Right kidney (tissue), 1 donor: ENCODE results near the gene MCC.
"Not testable (repeated sequence)": the region's sequence is repeated elsewhere in the genome, so short reads cannot be mapped to it uniquely, and the experiment has no call there.

Experiments used
- DNase-seq: peaks from one replicate; pipeline ENCODE4 v3.0.0-alpha.2; 2016

Gene MCC

DNA sequence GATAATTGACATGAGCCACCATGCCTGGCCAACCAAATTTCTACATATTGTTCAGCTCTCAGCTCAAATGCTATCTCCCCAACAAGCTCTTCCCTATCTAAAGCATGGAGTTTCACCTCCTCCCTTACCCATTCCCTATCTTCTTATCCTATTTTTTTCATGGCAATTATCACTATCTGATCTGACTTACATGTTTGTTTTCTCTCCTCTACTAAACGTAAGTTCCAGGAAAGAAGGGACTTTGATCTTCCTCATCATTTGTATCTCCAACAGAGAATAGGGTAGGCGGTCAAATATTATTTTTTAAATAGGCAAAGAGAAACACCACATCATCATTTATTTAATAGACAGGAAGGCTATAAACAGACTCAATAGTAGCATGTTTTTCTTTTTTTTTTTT, 381.4 kb downstream of the MCC start:
- DNase-seq: no peak

DNA sequence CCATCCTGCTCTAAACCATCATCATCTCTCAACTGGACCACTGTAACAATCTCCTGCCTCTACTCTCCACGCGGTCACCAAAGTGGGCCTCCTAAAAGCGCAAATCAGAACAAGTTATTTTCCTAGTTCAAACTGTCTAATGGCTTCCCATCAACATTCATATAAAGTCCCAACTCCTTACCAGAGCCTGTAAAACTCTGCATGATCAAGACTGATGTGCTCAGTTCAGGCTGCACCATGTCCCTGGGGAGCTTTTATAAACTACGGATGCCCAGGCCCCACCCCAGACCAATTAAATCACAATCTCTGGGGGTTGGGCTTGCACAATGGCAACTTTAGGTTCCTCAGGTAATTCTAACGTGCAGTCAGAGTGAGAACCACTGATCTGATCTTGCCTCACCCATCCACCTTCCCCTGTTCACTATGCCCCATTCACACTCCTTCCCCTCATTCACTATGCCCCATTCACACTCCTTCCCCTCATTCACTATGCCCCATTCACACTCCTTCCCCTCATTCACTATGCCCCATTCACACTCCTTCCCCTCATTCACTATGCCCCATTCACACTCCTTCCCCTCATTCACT, 382.5 kb downstream of the MCC start:
- no peak for DNase-seq

DNA sequence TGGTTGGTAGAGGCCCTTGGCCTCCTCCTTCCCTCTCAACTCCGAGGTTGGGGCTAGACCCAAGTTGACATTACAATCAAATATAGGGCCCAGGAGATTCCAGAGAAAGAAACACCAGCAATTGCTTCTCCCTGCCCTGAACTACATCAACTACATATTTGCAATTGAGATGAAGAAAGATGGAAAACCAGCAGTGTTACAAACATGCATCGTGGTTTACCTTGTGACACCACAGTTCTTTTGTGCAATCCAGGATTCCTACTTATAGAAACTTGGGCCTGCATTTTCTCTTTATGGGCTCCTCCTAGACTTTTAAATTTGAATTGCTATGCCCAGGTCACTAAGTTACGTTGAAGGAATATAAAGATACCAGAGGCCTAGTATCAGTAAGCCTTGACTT, 384.9 kb downstream of the MCC start:
- no peak for DNase-seq

DNA sequence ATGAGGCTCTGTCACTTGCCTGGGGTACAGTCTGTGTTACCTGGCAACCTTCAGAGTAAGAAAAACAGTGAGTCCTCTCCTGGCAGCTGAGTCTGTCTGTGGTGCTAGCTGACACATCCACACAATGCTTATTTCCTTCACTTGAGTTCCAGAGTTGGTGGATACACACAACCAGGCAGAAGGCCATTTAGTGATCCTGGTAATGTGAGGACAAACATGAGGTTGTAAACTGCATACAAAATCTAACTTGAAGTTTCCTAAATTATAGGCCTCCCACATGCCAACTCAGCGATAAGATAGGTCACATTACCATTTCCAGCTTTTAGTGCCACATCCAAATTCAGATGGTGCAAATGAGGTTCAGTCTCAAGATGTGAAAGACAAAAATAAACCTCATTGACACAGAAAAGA, 386.1 kb downstream of the MCC start:
- DNase-seq: no peak

DNA sequence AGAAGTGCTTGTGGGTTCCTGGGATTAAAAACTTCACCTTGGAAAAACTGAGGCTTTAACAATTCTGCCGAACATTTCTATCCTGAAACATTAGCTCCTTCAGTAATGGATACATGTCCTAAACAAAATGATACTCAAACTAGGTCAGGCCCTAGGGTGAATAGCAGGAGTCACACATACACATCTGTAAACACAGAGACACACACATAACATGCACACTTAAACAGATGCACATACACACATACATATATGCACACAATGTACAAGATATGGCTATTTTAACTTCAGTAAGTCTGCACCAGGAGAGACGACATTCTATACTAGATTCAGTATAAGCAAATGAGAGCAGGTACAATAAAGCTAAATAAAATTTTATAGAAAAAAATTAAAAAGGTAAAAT, 387.3 kb downstream of the MCC start:
- no peak for DNase-seq

DNA sequence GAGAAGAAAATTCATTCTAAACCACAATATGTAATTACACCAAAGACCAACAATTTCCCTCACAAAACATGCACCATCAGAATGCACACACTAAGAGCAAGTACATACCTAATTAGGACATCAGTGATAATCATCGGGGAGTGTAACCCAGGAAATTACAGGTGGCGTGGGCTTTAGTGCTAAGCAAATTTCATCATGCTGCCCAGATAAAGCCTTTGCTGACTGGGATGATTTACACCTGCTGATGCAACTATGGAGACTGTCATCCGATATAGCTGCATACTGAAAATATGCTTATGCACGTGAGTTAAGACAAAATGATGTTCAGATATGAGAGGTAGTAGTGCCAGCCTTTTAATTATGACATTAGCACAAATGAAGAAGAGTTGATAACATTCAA, 388.4 kb downstream of the MCC start:
- DNase-seq: no peak

DNA sequence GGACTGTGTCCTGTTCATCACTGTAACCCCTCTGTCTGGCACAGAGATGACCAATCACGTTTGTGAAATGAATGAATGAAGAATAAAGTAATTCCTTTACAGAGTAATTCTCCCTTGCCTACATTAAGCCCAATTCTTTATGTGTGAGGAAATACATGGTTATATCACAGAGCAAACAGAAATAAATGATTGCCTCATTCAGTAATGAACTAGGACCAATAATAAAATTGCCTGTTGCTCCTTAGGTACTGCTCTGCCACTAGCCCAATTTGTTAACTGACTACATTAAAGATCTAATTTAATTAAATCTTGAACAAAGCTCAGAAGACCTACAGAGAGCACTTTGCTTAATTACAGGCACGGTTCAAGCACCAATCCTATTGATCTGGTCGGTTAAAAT, 389.9 kb downstream of the MCC start:
- no peak for DNase-seq

DNA sequence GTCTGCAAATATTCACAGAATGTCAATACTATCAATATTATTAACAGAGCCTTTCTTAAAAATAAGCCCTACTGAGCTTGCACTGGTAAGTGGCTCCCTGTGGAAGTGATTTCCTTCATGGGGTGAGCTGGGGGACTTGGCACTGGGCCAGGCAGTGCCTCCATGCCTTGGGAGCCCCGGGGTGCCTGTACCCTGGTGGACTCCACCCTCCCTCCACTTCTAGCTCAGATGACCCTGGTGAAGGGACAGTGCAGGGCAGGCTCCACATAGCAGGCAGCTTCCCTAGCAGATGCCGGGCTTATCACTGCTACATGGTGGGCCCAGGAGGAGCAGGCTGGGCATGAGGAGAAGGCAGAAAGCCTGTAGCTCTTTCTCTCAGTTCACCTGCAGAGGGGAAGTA, 392.4 kb downstream of the MCC start:
- DNase-seq: no peak

DNA sequence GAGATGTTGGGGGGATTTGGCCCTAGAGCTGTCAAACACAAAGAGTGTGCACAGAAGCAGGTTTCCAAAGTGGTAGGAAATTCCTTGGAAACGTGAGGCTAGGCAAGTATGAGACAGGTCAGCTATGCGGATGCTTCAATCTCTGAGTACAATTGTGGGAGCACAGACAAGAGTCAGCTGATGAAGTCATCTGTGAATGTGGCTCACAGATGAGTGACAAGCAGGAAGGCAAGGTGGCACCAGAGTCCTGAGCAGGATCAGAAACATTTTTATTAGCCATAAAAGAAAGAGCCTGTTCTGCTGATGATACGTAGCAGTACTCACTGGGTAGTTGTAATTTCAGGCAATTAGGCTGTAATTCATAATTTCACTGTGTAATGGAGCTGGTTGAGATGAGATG, 394.7 kb downstream of the MCC start:
- no peak for DNase-seq

DNA sequence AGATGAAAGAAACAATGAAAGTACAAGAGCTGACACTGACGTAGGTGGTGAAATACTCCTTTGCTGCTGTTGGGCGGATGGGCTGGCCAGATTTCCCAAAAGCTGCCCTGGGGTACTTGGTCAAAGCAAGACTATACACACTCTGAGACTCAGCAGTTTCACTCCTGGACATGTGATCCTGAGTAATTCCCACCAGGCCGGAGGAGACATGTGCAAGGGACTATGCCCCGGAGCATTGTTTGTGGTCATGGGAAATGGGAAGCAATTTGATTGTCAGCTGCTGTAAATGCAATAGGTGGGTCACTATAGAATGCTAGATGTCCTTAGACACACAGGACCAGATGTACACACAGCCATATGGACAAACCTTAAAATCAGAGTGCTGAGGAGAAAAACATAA, 395.6 kb downstream of the MCC start:
- no peak for DNase-seq

DNA sequence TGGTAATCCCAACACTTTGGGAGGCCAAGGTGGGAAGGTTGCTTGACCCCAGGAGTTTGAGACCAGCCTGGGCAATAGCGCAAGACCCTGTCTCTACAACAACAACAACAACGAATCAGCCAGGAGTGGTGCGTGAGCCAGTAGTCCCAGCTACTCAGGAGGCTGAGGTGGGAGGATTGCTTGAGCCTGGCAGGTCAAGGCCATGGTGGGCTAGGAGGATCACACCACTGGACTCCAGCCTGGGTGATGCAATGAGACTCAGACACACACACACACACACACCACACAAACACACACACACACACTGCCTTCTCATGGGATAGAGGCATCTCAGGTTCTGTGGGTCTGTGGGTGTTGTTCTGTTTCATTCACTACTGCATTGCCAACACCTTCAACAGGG, 396.6 kb downstream of the MCC start:
- DNase-seq: no peak

DNA sequence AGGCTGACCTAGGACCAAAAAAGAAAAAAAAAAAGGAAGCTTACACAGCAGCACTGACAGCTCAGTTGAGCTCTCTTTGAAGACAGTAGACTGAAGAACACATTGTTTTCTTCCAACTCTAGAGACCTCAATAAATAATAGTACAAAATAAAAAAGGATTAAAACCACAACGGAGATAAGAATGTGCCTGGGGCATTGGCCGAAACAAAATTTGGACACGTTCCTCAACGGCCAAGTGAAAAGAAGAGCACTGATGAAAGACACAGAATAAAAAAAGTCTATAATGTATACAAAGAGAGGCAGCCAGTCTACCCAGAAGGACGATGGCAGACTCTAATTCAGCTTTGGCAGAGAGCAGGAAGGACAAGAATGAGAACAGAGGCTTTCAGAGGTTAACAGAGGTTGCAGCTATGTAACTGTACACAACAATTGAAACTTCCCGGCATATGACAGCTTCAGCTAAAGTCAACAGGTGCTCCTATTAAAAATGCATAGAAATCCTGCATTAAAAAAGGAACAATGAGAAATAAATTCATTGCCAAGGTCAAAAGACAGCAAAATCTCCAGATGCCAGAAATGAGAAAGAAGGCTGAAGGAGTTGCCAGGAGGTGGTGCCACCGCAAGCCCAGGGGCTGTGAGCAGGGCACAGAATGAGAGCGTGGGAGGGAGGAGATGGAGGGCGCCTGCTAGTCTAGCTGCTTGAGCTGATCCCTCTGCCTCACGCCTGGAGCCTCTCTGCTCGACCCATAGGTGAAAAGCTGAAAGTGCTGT, 397.7 kb downstream of the MCC start:
- DNase-seq: no peak

DNA sequence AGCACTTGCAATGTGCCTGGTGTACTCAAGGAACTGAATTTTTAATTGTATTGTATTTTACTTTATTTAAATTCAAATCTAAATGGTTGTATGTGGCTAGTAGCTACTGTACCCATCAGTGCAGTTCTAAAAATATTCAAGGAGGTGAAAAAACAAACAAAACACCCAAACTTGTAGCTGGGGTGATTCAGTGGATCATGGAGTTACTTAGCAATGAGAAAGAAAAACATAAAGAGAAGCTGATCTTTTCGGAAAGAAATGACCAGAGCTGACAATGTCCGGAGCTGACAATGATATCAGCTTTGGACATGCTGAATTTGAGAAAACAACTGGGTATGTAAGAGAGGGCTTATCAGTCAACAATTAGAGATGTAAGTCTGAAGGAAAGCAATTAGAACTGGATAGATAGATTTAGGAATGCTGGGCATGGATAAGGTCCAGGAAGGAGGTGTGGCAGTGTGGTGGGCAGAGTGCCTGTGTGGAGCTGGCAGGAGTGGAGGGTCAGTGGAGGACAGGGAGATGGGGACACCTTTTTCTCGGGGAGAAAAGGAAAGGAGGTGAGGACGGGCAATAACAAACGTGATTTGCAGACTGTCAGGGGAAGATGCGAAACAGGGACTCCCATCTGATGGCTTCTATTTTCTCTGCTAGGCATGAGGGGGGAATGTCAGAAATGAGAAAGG, 398.5 kb downstream of the MCC start:
- DNase-seq: no peak

DNA sequence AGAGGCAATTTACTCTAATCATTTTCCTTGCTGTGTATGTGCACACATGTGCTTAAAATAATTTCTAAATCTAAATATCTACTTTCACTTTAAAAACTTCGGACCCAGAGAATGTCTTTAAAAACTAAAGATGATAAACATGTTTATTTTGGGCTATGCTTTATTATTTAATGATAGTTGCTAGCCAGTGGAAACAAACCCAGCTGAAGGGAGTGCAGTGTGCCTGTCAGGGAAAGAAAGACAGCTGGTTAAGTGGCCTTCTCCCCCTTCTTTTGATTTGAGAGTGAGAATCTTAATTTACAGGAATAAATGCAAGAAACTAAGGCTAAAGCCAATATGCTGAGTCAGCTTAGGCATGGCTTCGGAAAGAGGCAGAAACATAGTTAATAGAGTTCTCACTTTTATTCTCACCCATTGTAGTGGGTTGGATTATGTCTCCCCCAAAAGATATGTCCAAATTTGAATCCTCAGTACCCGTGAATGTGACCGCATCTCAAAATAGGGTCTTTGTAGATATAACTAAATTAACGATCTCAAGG, 400.2 kb downstream of the MCC start:
- peak; percentile 21 for DNase-seq

DNA sequence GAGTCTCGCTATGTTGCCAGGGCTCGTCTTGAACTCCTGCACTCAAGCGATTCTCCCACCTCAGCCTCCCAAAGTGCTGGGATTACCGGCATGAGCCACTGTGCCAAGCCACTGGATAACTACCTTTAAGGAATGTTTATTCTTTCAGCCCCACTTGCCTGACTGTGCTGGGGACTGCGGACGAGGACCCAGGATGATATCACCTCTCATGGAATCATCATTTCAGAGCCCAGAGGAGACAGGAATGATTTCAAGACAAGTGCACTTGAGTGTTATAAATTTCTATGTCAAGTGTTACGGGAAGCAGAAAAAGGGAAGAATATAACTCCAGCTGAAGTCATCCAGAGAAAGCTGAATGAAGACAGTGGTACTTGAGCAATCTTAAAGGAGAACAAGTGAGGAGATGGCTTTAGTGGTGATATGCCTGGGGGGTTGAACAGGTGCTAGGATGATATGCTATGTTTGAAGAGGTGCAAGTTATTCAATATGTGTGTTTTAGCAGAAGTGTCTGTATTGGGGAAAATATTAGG, 402.3 kb downstream of the MCC start:
- DNase-seq: no peak

DNA sequence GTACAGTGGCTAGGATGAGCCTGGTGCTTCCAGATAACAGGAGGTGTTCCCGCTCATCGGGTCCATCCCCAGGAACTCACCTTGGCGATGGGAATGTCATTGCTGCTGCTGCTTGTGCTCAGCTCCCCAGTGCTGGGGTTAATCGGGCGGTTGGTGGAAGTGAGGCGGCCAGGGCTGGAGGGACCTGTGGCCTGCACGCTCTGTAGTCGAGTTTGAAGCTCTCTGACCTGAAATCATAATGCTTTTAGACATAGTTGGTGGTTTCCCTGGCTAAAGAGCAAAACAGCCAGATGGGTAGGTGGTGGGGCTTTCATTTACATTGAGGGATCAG, 403.2 kb downstream of the MCC start:
- no peak for DNase-seq

DNA sequence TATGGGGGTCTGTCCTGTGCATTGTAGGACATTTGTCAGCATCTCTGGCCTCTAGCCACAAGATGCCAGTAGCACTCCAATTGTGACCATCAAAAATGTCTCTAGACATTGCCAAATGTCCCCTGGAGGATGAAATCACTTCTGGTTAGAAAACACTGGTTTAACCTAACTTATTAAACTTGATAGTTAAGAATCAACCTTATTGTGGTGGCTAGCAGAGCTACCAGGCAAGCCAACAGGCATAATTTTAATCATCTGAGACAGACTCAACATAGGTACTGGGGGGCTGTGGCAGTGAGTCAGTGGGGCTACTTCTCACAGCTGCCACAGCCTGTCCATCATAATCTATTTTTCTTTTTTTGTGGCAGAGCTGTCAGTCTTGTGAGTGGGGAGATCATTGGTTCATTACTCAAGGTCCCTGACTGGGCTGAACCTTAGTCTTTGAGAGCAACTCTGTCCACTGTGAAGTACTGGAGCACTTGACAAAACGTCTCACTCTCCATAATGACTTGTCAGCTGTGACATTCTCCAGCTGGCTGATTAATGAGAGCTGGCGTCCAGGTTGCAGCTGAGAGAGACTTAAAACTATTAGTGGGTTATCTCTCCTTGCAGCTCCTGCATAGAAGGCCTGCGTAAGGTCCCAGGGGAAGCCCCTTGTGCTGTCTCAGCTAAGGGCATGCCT, 403.7 kb downstream of the MCC start:
- no peak for DNase-seq

DNA sequence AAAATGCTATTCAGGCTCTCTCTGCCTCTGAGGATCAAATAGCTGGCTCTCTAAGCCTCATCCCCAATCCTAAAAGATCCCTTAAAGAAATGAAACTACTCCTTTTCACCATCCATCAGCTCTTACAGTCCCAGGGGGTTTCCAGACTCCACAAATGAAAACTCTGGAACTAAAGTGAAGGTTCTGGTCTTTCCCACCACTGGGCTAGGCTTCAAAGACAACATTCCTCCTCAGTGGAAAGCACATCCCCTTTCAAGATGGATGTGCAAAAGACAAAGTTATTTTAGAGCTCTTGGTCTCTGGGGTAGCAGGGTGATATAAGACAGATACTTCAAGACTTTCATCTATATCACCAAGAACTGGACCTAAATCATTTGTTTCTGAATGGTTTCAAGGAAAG, 404.8 kb downstream of the MCC start:
- no peak for DNase-seq

DNA sequence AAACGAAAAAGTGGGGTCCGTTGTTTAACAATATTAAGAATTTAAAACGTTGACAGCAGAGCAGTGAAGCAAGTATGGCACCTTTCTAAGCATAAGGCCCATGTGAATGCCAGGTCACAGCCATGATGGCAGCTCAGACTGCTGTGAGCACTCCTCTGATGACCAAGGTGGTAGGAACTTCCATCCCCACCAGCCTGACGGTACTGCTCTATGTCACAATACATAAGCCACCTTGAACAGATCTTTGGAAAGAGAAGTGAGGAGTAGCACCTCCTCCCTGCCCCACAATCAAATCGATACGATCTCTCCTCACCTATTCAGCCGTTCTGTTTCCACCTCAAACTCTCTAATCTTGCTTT, 405.7 kb downstream of the MCC start:
- no peak for DNase-seq

DNA sequence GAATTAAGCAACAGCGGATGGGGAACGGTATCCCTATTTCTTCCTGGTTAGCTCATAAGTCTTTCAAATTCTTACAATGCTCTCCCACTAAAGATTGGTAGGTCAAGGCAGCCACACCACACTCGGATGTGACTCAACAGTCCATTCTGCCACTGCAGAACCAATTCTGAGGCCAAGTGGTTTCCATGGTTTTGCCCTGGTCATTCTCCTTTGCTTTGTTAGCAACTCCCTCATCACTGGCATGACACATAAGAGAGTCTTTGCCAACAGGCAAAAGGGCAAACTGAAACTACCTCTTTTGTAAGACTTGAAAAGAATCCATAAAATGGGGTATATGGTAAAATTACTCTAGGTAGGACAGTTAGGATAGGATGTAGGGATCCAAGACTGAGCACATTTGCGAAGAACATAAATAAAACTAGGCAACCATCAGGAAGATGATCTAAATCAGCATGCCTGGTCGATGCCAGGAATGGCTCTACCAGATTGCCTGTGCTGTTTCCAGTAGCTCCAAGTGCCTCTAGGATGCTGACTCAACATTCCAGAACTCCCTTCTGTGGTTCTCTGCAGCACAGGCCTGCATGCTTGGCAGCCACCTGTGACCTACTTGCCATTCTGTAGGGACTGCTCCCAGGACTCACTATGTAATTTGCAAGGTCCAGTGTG, 406.2 kb downstream of the MCC start:
- no peak for DNase-seq

DNA sequence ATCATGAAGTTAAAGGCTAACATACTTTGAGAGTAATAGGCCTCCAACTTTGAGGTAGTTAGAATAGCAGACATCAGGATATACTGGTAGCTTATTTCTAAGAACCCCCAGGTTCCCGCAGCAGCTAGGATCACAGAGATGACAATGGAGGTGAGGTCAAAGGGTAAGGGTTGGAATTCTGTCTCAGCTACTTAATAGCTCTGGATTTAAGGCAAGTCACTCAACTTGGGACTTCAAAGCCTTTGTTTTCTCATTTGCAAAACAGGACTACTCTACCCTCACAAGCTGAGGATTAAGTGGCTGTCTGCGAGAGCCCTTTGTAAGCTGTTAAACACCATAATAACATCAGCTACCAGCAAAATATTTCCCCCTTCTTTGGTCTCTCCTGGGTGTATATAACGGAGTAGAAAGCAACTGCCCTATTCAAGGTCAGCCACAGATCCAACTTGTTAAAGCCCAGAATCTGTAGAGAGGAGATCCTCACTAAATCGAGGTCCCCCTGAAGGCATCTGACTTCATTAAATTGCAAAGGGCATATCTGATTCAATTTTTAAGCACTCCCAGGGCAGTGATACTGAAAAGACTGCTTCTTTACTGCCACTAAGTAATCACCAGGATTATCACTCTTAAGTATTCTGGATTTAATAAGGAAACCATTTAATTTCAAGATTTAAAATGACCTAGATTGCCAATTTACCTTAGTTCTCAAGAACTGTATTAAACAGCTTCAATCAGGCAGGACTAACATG, 407.0 kb downstream of the MCC start:
- no peak for DNase-seq

DNA sequence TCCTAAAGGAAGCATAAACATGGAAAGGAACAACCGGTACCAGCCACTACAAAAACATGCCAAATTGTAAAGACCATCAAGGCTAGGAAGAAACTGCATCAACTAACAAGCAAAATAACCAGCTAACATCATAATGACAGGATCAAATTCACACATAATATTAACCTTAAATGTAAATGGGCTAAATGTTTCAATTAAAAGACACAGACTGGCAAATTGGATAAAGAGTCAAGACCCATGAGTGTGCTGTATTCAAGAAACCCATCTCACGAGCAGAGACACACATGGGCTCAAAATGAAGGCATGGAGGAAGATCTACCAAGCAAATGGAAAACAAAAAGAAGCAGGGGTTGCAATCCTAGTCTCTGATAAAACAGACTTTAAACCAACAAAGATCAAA, 411.6 kb downstream of the MCC start:
- DNase-seq: not testable (repeated sequence)
